H4 (cell line): Measurements from ENCODE around the gene MAB21L3. TPM values are rescaled to one million over a fixed set of nuclear protein-coding genes. Genes with fewer than 3 reads are reported as not detected.

Experiments used
- DNase-seq: peaks from one replicate; pipeline ENCODE4 v3.0.0-alpha.2; 2015; ENCODE audit warnings: low spot score
- total RNA-seq: library from RNA; depleted of rRNA; stranded (reverse); fragments of >200 nt; shearing (Covaris generic); gene quantifications from 2 replicates; pipeline ENCODE4 v1.2.3, GENCODE V29; 2014; rRNA removed

MAB21L3 gene
- total RNA-seq, 1 experiment from 2014 or later: not detected

DNA sequence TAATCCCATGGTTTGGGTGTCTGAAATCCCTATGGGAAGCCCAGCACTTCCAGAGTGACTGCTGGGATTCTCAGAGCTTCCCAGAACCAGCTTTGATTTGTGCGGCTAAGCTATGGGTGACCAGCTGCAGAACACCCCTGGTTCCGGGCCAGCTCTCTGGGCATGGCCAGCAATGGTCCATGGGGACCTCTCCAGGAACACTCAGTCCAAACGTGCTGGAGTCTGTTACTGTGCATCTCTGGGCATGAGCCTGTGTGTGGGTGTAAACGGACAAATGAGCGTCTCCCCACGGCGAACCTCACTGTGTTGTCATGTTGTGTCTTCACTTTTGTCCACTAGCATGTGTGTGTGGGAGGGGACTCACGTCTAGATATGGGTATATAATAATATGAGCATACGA lies 54.4 kb downstream of the MAB21L3 start:
- DNase-seq: no peak

DNA sequence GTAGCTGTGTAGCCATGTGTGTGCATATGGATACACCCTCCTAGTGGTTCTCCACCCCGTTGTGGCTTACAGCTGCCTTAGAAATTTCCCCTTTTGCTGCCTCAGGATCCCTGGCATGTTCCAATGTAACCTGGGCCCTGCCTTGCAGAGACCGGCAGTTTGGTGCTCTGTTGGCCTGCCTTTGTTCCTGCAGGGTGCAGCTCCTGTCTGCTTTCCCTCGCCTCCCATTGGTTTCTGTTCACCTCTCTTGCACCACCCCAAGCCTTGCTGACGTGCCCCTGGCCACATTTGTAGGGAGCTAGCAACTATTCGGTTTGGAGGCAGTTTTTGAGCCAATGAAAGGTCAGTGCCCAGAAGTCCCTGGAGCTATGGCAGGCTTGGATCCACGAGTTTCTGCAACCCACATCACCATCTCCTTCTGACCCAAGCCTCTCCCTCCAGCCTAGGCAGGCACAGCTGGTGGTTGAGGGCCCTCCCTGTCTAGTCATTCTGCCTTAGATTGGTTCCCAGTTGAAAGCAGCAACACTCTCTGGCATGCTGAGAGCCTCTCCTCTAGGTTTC lies 54.9 kb downstream of the MAB21L3 start:
- no peak for DNase-seq

DNA sequence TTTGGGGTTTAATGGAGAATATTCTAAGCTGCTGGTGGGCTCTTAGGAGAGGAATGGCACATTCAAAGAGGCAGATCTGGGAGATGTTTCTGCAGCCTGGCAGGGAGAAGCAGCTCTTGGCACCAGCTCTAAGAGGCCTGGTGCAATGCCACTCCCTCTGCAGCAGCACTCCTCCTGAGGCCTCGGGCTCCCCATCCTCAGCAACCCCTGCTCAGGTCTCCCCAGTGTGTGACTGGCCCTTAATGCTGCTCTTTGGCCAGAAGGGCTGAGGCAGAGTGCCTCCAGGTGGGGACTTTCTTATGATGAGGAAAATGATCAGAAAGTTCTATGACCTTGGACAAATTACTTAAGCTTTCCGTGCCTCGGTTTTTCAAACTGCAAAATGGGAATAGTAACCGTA lies 55.5 kb downstream of the MAB21L3 start:
- DNase-seq: no peak

DNA sequence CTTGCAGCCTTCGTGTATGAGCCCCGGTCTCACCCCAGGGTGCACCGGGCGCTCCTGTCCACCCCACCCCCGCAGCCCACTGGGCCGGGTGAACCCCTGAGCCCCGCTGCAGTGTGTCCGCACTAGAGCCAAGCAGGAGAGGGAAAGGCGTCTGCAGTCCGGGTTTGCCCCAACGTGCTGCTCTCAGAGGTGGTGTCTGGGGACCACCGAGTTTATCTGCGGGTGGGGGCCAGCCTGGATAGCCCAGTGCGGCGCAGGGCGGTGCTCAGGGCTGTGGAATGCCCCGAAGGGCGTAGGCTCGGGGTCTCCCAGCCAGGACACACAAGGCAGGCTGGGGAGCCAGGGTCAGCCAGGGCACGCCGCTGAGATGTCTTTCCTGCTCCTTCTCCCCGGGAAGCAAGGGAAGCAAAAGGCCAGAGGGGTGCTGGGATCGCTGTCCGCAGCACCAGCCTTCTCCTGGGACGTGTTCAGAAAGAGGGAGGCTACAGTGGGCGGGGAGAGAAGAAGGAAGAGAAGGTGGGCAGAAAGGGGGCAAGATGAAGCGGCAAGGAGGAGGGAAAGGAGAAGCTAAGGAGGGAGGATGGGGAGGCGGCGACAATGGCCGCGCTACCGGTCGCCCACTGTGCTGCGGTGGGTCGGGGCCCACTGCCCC lies 56.6 kb downstream of the MAB21L3 start:
- no peak for DNase-seq

DNA sequence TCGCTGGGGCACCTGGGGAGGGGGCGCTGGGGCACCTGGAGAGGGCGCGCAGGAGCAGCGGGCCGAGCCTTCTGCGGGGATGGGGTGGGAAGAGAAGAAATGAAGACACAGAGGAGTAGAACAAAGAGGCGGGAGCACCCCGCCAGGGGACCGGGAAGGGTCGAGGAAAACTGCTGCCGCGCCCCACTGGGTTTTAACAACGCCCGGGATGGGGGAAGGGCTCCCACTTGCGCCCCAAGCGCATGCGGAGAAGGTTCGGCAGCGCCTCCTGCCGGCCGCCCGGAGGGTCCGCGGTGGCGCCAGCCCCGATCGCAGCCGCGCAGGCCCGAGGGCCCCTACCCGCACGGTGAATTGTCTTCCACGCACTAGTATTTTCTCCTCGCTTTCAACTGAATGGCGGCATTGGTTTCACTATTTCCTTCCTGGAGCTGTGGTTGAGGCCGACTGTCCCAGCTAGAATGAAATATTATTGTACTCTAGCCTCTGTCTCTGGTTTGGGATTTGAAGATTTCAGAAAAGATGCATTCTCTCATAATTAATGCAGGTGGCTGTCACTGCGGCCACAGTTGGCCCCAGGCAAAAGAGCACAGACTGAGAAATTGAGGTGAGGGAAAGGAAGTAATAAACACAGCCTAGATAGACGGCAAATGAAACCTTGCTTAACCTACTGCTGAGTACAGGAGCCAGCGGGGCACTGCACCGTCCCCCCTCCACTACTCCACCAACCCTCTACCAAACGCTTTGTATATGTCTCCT lies 57.3 kb downstream of the MAB21L3 start:
- peak; percentile 23 for DNase-seq

DNA sequence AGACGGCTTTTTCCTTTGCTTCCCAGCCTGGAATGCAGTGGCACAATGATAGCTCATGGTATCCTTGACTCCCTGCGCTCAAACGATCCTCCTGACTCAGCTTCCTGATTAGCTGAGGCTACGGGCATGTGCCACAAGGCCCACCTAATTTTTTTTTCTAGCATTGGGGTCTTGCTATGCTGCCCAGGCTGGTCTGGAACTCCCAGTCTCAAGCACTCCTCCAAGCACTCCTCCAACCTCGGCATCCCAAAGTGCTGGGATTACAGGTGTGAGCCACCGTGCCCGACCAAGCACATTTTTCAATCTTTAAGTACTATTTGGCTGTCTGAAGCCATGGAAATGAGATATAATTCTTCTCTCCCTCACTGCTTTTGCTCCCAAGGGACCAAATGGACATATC lies 58.7 kb downstream of the MAB21L3 start:
- no peak for DNase-seq

DNA sequence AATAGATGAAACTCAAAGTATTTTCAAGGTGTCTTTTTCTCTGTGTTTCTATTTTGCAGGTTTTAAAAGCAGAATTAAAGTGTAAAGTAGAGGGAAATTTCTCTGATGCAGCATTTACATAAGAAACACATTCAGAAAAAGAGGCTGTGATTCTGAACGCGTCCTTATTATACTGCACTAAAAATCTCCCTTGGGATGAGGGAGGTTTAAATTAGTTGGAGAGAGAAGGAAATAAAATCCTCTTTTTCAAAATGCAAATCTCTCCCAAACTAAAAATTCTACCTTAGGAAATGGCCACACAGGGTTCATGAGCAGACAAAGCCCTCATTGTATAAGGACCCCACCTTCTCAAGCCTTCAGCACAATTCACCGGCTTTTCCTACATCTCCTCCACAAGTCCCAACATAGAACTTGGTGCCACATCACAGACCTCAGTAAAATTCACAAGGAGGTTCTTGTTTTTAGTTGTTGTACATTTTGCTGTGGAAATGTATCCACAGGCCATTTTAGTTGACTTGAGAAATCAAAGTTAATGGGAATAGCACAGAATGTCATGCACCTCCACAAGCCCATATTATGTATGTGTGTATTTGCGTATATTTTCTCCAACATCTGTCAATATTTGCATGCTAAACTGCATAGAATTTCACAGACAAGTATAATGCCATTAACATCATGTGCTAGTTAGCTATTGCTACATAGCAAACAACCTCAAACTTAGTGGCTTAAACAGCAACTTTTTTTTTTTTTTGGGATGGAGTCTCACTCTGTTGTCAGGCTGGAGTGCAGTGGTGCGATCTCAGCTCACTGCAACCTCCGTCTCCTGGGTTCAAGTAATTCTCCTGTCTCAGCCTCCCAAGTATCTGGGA lies 59.8 kb downstream of the MAB21L3 start:
- no peak for DNase-seq

DNA sequence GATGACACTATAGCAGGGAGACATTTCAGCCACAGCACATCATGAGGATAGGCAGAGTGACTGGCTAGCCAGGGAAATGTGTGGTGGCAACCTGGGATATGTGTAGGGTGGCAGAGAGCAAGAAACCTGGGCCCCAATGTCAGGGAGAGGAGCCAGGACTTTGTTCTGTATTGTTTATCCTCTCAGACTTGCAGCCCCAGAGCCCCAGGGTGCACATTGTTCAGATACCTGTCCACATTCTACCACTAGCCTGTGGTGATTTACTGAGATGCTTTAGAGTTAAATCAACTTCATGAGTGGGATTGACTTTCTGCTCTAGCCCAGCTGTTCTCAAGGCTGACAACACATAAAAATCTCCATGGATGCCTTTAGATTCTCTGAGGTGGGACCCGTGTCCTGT lies 61.5 kb downstream of the MAB21L3 start:
- no peak for DNase-seq

DNA sequence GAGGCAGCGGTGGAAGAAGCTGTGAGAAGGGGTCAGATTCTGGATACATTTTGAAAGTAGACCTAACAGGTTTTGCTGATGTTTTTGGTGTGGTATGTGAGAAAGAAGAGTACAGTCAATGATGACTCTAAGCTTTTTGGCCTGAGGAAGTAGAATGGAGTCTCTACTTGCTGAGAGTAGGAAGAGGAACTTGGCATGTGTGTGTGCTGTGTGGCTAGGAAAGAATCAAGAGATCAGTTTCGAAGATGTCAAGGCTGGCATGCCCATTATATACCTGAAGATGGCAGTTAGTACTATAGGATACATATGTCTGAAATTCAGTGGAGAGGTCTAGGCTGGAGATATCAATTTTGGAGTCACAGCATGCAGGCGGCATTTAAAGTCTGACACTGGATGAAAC lies 64.4 kb downstream of the MAB21L3 start:
- no peak for DNase-seq

DNA sequence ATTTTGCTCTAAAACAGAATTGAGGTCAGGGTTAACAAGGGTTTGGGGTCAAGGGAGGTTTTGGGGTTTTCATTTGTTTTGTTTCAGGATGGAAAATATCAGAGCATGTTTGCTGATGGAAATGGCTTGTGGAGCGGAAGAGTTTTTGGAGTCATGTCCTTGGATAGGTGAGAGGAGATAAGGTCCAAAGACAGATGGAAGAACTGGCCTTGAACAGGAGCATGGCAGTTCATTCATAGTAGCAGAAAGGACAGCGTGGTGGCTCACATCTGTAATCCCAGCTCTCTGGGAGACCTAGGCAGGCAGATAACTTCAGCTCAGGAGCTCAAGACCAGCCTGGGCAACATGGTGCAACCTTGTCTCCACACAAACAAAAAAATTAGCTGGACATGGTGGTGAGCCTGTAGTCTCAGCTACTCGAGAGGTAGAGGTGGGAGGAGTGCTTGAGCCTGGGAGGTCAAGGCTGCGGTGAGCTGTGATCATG lies 65.1 kb downstream of the MAB21L3 start:
- no peak for DNase-seq

DNA sequence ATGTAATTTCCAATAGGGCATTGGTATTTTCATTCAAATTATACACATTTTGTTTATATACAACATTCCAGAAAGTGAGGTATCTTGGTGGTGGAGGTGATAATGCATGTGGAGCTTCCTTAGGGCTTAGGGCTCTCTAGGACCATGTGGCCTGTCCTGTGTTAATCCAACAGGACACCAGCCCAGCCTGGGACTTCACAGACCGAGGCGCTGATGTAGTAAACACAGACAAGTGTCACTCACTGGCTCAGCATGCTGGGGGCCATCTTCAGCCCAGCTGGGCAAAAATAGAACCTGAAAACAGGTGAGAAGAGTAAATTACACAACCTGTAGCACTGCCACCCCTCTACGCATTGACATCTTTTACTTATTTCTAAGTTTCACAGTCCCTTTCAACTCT lies 66.7 kb downstream of the MAB21L3 start:
- no peak for DNase-seq

DNA sequence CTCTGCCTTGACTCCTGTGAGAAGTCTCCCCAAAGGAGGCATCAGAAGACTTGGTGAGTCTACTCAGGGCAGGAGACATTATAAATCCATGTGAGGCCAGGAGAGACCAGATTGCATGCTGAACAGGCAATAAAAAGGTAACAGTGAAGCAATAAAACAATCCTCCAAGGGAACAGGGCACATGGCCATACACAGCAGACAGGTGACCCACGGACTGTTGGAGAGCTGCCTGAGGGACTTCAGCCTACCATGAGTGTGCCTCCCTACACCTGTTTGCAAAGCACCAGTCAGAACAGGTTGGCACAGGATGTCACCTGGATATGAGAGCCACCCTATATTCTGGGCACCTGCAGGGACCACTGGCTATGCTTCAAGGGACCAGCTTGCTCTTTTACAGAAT lies 67.6 kb downstream of the MAB21L3 start:
- no peak for DNase-seq

DNA sequence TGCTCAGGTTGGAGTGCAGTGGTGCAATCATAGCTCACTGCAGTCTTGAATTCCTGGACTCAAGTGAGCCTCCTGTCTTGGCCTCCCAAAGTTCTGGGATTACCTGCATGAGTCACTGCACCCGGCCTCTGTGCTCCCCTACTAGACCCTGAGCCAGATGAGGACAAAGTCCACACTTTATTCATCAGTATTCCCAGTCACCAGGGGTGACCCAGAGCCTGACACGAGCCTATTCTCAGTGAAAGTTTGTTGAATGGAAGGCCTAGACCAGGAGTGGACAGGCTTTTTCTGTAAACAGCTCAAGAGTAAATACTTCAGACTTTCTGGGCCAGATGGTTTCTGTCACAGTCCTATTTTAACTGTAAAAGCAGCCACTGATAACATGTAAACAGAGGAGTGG lies 68.2 kb downstream of the MAB21L3 start:
- DNase-seq: no peak

DNA sequence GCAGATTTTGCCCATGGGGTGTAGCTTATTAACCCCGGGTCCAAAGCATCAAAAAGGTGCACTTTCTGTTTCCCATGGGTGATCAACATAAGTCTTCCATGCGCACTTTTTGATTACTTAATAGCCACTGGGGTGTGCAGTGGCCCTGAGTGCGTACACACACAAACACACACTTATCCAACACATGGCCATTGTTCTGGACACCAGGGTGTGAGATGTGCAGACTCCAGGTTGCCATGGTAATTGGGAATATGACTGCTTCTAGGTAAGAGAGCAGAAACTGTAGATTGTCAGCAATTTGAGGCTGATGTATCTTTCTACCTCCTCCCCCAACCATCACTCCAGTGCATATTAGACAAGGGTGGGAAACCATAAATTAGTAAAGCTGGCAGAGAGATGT lies 68.8 kb downstream of the MAB21L3 start:
- no peak for DNase-seq

DNA sequence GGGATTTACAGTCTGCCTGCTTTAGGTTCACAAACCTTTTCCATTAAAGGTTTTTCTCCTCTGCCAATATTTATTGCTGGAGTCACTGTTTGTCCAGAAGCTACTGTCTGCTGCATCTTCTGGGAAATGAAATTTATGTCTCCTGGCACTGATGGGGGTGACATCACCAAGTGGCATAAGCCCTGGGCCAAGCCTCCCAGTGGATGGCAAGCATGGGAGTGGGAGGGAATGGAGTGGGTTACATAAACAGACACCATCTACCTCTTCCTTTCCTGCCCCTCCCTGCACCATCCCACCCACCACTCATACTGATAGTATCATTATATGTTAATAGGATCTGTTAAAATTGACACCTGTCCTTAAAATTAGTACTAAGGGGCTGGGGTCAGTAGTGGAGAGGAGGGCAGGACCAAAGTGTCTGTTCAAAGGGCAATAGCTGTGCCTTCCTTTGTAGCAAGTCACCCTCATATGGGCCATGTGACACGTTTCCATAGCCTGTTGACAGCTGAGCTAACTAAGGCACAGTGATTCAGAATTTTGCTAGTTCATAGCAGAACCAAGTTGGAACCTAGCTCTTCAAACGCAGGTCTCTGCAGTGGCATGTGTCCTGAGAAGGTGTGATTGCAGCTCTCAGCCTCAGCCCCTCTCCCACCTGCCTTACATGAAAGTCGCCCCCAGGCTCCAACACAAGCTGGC lies 71.0 kb downstream of the MAB21L3 start:
- DNase-seq: no peak

Other genes starting within 250 kb of the MAB21L3 start
- 0.60 and 1.1 TPM in 2 replicates for gene SLC22A15, start 134.9 kb upstream of the MAB21L3 start, total RNA-seq